Measurements from ENCODE around the gene IL13RA1. TPM values are rescaled to one million over a fixed set of nuclear protein-coding genes. Genes with fewer than 3 reads are reported as not detected.
"Not testable (repeated sequence)": the region's sequence is repeated elsewhere in the genome, so short reads cannot be mapped to it uniquely, and the experiment has no call there.

The IL13RA1 gene
- polyA plus RNA-seq, 3 donors, result 48.8 to 74.6 (median 72.6) TPM

- no peak for DNase-seq
- Histone ChIP-seq H3K79me2 (ENCODE audit: insufficient read depth, low read length) (peaks cover 61% of the 10 kb centered on the region), H3K27me3 (ENCODE audit: control insufficient read depth in 2 of 2, insufficient read depth in 2 of 2, low read length in 2 of 2) (no peaks in the 10 kb centered on the region), H3K36me3 (replicated peaks in 1 of 2; ENCODE audit: control insufficient read depth in 1 of 2, insufficient read depth in 2 of 2, low read length in 2 of 2) (no peaks in the 10 kb centered on the region), H3K9me3 (replicated peaks in 1 of 2; ENCODE audit: control insufficient read depth in 1 of 2, insufficient read depth in 1 of 2, low read length in 2 of 2) (no peaks in the 10 kb centered on the region), H3K4me2 (replicated peaks; ENCODE audit: extremely low read depth, low read length, poor library complexity, severe bottlenecking) (peak overlapping the region; percentile 69), H3K4me3 (replicated peaks in 1 of 3; ENCODE audit: low read depth in 2 of 3, low read length in 3 of 3) (peak overlapping the region; percentile 60 to 75 (median 73)), H4K20me1 (ENCODE audit: insufficient read depth, low read length) (peaks cover 16% of the 10 kb centered on the region), H3K4me1 (ENCODE audit: control insufficient read depth in 1 of 2, insufficient read depth in 2 of 2, low read length in 2 of 2) (peaks cover 62 to 63% of the 10 kb centered on the region in 2 donors), H3K27ac (ENCODE audit: low read depth in 1 of 2, low read length in 2 of 2) (peak overlapping the region in 1 of 2 donors; percentile 77), H3K9ac (ENCODE audit: insufficient read depth, low read length, poor library complexity, severe bottlenecking) (peak overlapping the region; percentile 80), H2AFZ (ENCODE audit: insufficient read depth, low read depth, low read length, poor library complexity, severe bottlenecking) (no peak overlapping the region)
- Mint-ChIP-seq H3K4me1 (peaks cover 59% of the 10 kb centered on the region), H3K36me3 (no peaks in the 10 kb centered on the region), H3K27ac (peak overlapping the region in 4 of 7 donors; percentile 15 to 86 (median 56)), H3K27me3 (ENCODE audit: low read depth in 3 of 3) (peaks cover 0 to 11% (median 0%) of the 10 kb centered on the region in 3 donors), H3K4me3 (peak overlapping the region; percentile 84 to 92), H3K9me3 (peaks cover 0 to 9% (median 0%) of the 10 kb centered on the region in 7 donors)
- TF ChIP-seq, protein P1, sequence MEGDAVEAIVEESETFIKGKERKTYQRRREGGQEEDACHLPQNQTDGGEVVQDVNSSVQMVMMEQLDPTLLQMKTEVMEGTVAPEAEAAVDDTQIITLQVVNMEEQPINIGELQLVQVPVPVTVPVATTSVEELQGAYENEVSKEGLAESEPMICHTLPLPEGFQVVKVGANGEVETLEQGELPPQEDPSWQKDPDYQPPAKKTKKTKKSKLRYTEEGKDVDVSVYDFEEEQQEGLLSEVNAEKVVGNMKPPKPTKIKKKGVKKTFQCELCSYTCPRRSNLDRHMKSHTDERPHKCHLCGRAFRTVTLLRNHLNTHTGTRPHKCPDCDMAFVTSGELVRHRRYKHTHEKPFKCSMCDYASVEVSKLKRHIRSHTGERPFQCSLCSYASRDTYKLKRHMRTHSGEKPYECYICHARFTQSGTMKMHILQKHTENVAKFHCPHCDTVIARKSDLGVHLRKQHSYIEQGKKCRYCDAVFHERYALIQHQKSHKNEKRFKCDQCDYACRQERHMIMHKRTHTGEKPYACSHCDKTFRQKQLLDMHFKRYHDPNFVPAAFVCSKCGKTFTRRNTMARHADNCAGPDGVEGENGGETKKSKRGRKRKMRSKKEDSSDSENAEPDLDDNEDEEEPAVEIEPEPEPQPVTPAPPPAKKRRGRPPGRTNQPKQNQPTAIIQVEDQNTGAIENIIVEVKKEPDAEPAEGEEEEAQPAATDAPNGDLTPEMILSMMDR (IDR thresholded peaks at IDR 0.05), result no peak
- no CpG with 5 or more reads among the region's 3 CpGs for WGBS (ENCODE audit: insufficient coverage)
- intact Hi-C loops (cut with micrococcal nuclease), result no loop called here
These were observed 1.7 kb downstream of the IL13RA1 start for GRCh38 chrX:118729042-118729652.

DNA sequence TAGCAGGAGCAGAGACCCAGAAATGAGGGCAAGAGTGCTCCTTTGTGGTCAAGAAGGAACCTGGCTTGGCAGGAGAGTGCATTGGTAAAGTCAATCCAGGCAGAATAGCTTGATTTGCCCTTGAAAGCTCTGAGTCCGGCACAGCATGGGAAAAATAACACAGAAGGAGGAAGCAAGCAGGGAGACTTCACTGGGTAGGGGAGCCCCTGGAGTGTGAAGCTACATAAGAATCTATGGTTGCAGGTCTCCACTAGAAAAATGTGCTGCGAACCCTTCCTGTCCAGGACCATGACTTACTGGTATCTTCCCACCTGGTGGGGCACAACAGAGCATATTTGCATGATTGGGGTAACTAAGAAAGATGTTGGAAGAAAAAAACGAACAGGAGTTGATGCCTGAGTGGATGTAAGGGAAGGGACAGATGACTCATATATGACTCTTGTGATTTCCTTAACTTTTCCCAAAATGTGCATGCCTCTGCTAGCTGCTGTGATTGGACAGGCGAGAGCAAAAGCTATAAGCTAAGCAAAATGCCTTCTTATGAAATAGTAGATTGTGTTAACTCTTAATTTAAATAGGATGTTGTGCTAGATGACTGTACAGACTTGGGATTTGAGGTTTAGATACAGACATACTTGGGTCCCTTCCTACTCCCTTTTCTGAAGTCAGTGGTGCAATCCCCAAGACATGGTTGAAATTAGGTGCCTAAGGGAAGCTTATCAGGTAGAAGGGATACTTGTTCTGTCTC is 3.3 kb downstream of the IL13RA1 start:
- H3K27ac Mint-ChIP-seq, result peak overlapping the region; percentile 22 to 80 (median 70)
- H3K4me2 ChIP-seq (replicated peaks; ENCODE audit: extremely low read depth, low read length, poor library complexity, severe bottlenecking), result peak overlapping the region; percentile 69
- peaks cover 56% of the 10 kb centered on the region for H3K4me1 Mint-ChIP-seq
- no peak overlapping the region for H2AFZ ChIP-seq (ENCODE audit: insufficient read depth, low read depth, low read length, poor library complexity, severe bottlenecking)
- H3K27ac ChIP-seq (ENCODE audit: low read depth in 1 of 2, low read length in 2 of 2), result peak overlapping the region in 1 of 2 donors; percentile 24
- no peaks in the 10 kb centered on the region for H3K36me3 ChIP-seq (replicated peaks in 1 of 2; ENCODE audit: control insufficient read depth in 1 of 2, insufficient read depth in 2 of 2, low read length in 2 of 2)
- no peaks in the 10 kb centered on the region for H3K27me3 ChIP-seq (ENCODE audit: control insufficient read depth in 2 of 2, insufficient read depth in 2 of 2, low read length in 2 of 2)
- H3K27me3 Mint-ChIP-seq (ENCODE audit: low read depth in 3 of 3), result peaks cover 0 to 11% (median 0%) of the 10 kb centered on the region in 3 donors
- H3K36me3 Mint-ChIP-seq, result no peaks in the 10 kb centered on the region
- H3K9me3 ChIP-seq (replicated peaks in 1 of 2; ENCODE audit: control insufficient read depth in 1 of 2, insufficient read depth in 1 of 2, low read length in 2 of 2), result no peaks in the 10 kb centered on the region
- peaks cover 22% of the 10 kb centered on the region for H4K20me1 ChIP-seq (ENCODE audit: insufficient read depth, low read length)
- H3K79me2 ChIP-seq (ENCODE audit: insufficient read depth, low read length), result peaks cover 76% of the 10 kb centered on the region
- peak overlapping the region; percentile 28 to 77 for H3K4me3 Mint-ChIP-seq
- peak overlapping the region in 1 of 3 experiments; percentile 75 for H3K4me3 ChIP-seq (replicated peaks in 1 of 3; ENCODE audit: low read depth in 2 of 3, low read length in 3 of 3)
- no CpG with 5 or more reads among the region's 4 CpGs for WGBS (ENCODE audit: insufficient coverage)
- intact Hi-C loops (cut with micrococcal nuclease), result no loop called here
- peak in 2 of 3 donors; percentile 45 to 67 for DNase-seq
- TF ChIP-seq, protein P1 (IDR thresholded peaks at IDR 0.05), result no peak
- no peak overlapping the region for H3K9ac ChIP-seq (ENCODE audit: insufficient read depth, low read length, poor library complexity, severe bottlenecking)
- peaks cover 47 to 48% of the 10 kb centered on the region in 2 donors for H3K4me1 ChIP-seq (ENCODE audit: control insufficient read depth in 1 of 2, insufficient read depth in 2 of 2, low read length in 2 of 2)
- H3K9me3 Mint-ChIP-seq, result peaks cover 0 to 9% (median 0%) of the 10 kb centered on the region in 7 donors

GRCh38 chrX:118732551-118732950 is 5.1 kb downstream of the IL13RA1 start:
- H3K9me3 Mint-ChIP-seq; H3K36me3 ChIP-seq (replicated peaks in 1 of 2; ENCODE audit: control insufficient read depth in 1 of 2, insufficient read depth in 2 of 2, low read length in 2 of 2); DNase-seq; H3K4me3 ChIP-seq (replicated peaks in 1 of 3; ENCODE audit: low read depth in 2 of 3, low read length in 3 of 3); H3K9ac ChIP-seq (ENCODE audit: insufficient read depth, low read length, poor library complexity, severe bottlenecking); H3K4me3 Mint-ChIP-seq; H3K9me3 ChIP-seq (replicated peaks in 1 of 2; ENCODE audit: control insufficient read depth in 1 of 2, insufficient read depth in 1 of 2, low read length in 2 of 2); H3K4me2 ChIP-seq (replicated peaks; ENCODE audit: extremely low read depth, low read length, poor library complexity, severe bottlenecking); H3K27me3 ChIP-seq (ENCODE audit: control insufficient read depth in 2 of 2, insufficient read depth in 2 of 2, low read length in 2 of 2); intact Hi-C loops (cut with micrococcal nuclease); H3K27ac ChIP-seq (ENCODE audit: low read depth in 1 of 2, low read length in 2 of 2); H2AFZ ChIP-seq (ENCODE audit: insufficient read depth, low read depth, low read length, poor library complexity, severe bottlenecking); H3K27me3 Mint-ChIP-seq (ENCODE audit: low read depth in 3 of 3); H3K36me3 Mint-ChIP-seq: not testable (repeated sequence)
- peaks cover 29 to 33% of the 10 kb centered on the region in 2 donors for H3K4me1 ChIP-seq (ENCODE audit: control insufficient read depth in 1 of 2, insufficient read depth in 2 of 2, low read length in 2 of 2)
- peaks cover 35% of the 10 kb centered on the region for H4K20me1 ChIP-seq (ENCODE audit: insufficient read depth, low read length)
- peaks cover 54% of the 10 kb centered on the region for H3K4me1 Mint-ChIP-seq
- peaks cover 95% of the 10 kb centered on the region for H3K79me2 ChIP-seq (ENCODE audit: insufficient read depth, low read length)
- WGBS (ENCODE audit: insufficient coverage), result no CpG with 5 or more reads among the region's 3 CpGs
- peak overlapping the region in 1 of 7 donors; percentile 8 for H3K27ac Mint-ChIP-seq
